A172 (cell line): ENCODE results near the gene CUBN. TPM values are rescaled to one million over a fixed set of nuclear protein-coding genes. Genes with fewer than 3 reads are reported as not detected.
A peak's percentile ranks its signal among the peaks of the same experiment; 100 is the strongest.

Source experiments
- DNase-seq: peaks from one replicate; pipeline ENCODE4 v3.0.0-alpha.2; 2015; ENCODE audit warnings: low spot score
- total RNA-seq: library from RNA; depleted of rRNA; stranded (reverse); fragments of >200 nt; shearing (Covaris generic); gene quantifications from 2 replicates; pipeline ENCODE4 v1.2.3, GENCODE V29; 2014

The CUBN gene
- total RNA-seq, 1 experiment from 2014 or later, result 0.60 TPM

GRCh38 chr10:16952610-16953009 is 177.0 kb downstream of the CUBN start:
- DNase-seq, result no peak

GRCh38 chr10:16952080-16952479 is 177.5 kb downstream of the CUBN start:
- no peak for DNase-seq

- DNase-seq, result peak; percentile 70
Observed at GRCh38 chr10:16950656-16951601, 178.7 kb downstream of the CUBN start.

GRCh38 chr10:16949816-16950215 is 179.8 kb downstream of the CUBN start:
- DNase-seq, result no peak

- no peak for DNase-seq
Observed at GRCh38 chr10:16948361-16948760, 181.2 kb downstream of the CUBN start.

GRCh38 chr10:16947069-16947468 is 182.5 kb downstream of the CUBN start:
- DNase-seq, result no peak

- no peak for DNase-seq
Observed at GRCh38 chr10:16945593-16945992, 184.0 kb downstream of the CUBN start.

- no peak for DNase-seq
Observed at GRCh38 chr10:16944986-16945385, 184.6 kb downstream of the CUBN start.

- DNase-seq, result no peak
Observed at GRCh38 chr10:16944402-16944801, 185.2 kb downstream of the CUBN start.

GRCh38 chr10:16943295-16944285 is 186.0 kb downstream of the CUBN start:
- DNase-seq, result no peak

GRCh38 chr10:16942381-16943078 is 187.1 kb downstream of the CUBN start:
- no peak for DNase-seq

GRCh38 chr10:16941870-16942269 is 187.7 kb downstream of the CUBN start:
- DNase-seq, result no peak

- DNase-seq, result no peak
Observed at GRCh38 chr10:16941067-16941466, 188.5 kb downstream of the CUBN start.

- no peak for DNase-seq
Observed at GRCh38 chr10:16938952-16939351, 190.7 kb downstream of the CUBN start.

GRCh38 chr10:16934461-16934860 is 195.2 kb downstream of the CUBN start:
- no peak for DNase-seq

GRCh38 chr10:16933783-16934182 is 195.8 kb downstream of the CUBN start:
- no peak for DNase-seq

- DNase-seq, result no peak
Observed at GRCh38 chr10:16931930-16932329, 197.7 kb downstream of the CUBN start.

- DNase-seq, result no peak
Observed at GRCh38 chr10:16930540-16930939, 199.1 kb downstream of the CUBN start.

GRCh38 chr10:16929069-16929468 is 200.5 kb downstream of the CUBN start:
- DNase-seq, result no peak

GRCh38 chr10:16927546-16927945 is 202.1 kb downstream of the CUBN start:
- DNase-seq, result no peak

GRCh38 chr10:16923726-16924125 is 205.9 kb downstream of the CUBN start:
- DNase-seq, result no peak

GRCh38 chr10:16923309-16923708 is 206.3 kb downstream of the CUBN start:
- no peak for DNase-seq
